ENCODE results near the gene DYNLRB1. TPM values are rescaled to one million over a fixed set of nuclear protein-coding genes. Genes with fewer than 3 reads are reported as not detected.

DYNLRB1 gene
- total and polyA plus RNA-seq, 9 of the 15 experiments (the other 6 are each of a cell fraction or from before 2014, with no cell fraction given): 48.7 to 358 (median 121) TPM

- TF ChIP-seq ZNF41 (CRISPR knock-in tag; conservative IDR thresholded peaks at IDR 0.05) (no peak), ZNF780A (CRISPR knock-in tag; IDR thresholded peaks at IDR 0.05) (no peak), TRIM24 (IDR thresholded peaks at IDR 0.05) (no peak), TAF1 (IDR thresholded peaks at IDR 0.05; ENCODE audit: control insufficient read depth, extremely low read depth, insufficient read depth, low read length, severe bottlenecking) (no peak)
These were observed 66.7 kb downstream of the DYNLRB1 start (continued) for GRCh38 chr20:34582911-34583310.

- no peaks in the 10 kb centered on the region for H3K4me1 ChIP-seq (replicated peaks in 1 of 2; ENCODE audit: control insufficient read depth in 2 of 2, insufficient read depth in 2 of 2, low read length in 2 of 2)
- no peak overlapping the region for H3K4me2 ChIP-seq (ENCODE audit: insufficient read depth, low read length)
- peaks cover 35% of the 10 kb centered on the region; the same call in 2 of the 3 replicates for H3K36me3 ChIP-seq (ENCODE audit: control insufficient read depth, insufficient read depth, low read length)
- no peak overlapping the region for H2AFZ ChIP-seq (ENCODE audit: low read depth, low read length)
- WGBS (ENCODE audit: insufficient coverage, low coverage, missing lambda C conversion rate): 79% methylated on average over 6 of the region's 6 CpGs
- intact Hi-C loops (cut with micrococcal nuclease): no loop called here
- H3K9ac ChIP-seq (ENCODE audit: insufficient read depth in 1 of 2, low read depth in 2 of 2, low read length in 2 of 2): 0 out of 4 replicates have a peak overlapping the region, but pooled peaks of 1 of the 2 experiments have one; percentile 29
- no peaks in the 10 kb centered on the region for H3K9me1 ChIP-seq (ENCODE audit: control insufficient read depth, insufficient read depth, low read length)
- CTCF ChIA-PET (ENCODE audit: low intra/inter-chr PET ratio): no interaction called here
- H3K79me2 ChIP-seq (ENCODE audit: control insufficient read depth, insufficient read depth, low read length): no peaks in the 10 kb centered on the region
- DNase-seq (ENCODE audit: extremely low read depth in 1 of 4, low spot score in 3 of 4) (no peak), FAIRE-seq (no peak), ATAC-seq (no peak)
- no peak overlapping the region for H3K27ac ChIP-seq (ENCODE audit: extremely low read depth, low read depth, low read length)
- H4K20me1 ChIP-seq (replicated peaks; ENCODE audit: control insufficient read depth, insufficient read depth, low read length): no peaks in the 10 kb centered on the region; the same call in 1 of the 2 replicates
- no peaks in the 10 kb centered on the region for H3K9me3 ChIP-seq (replicated peaks; ENCODE audit: control insufficient read depth, insufficient read depth, low read depth, low read length)
- POLR2A ChIA-PET: interaction anchor here (0.7 to 1.0 kb wide), 3 partner anchors 10 to 130 kb away, joined by 3 to 4 read pairs (median 4); no protein-coding TSS in a partner anchor
- in situ Hi-C loops (cut with MboI): no loop called here
- TF ChIP-seq MAX (CRISPR knock-in tag; IDR thresholded peaks at IDR 0.05): 0 out of 2 replicates have a peak, but pooled peaks have one; percentile 19
- TF ChIP-seq NCOA4 (IDR thresholded peaks at IDR 0.05; ENCODE audit: partially characterized antibody): no peak
- no peak overlapping the region for H3K4me3 ChIP-seq
- no peaks in the 10 kb centered on the region for H3K27me3 ChIP-seq (ENCODE audit: control insufficient read depth in 2 of 2, insufficient read depth in 2 of 2, low read length in 2 of 2)
- no TSS peak for BruUV-seq (replicated peaks)
These were observed 67.3 kb downstream of the DYNLRB1 start for GRCh38 chr20:34583544-34583943.

All from K562 (cell line).